ENCODE data around the gene SEC61A1. TPM values are rescaled to one million over a fixed set of nuclear protein-coding genes. Genes with fewer than 3 reads are reported as not detected.

SEC61A1 gene
- total RNA-seq, 4 donors from 2014 or later, result 75.1 to 139 (median 124) TPM

DNA sequence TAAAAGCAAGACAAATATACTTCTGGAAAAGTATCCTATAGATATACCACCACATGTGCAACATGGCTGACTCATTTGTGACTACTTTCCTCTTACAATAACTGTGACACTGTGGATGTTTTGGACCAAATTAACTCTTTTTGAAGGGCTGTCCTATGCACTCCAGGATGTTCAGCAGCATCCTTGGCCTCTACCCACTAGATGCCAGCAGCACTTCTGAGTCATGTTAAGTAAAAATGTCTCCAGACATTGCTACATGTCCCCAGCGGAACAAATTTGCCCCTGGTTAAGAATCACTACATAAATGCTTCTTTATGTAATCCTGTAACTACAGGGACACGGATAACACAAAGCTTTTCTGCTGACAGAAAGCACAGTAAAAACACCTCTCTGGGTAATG, 39.3 kb downstream of the SEC61A1 start:
- TF ChIP-seq POLR2A (IDR thresholded peaks at IDR 0.05), result no peak
- no peak for TF ChIP-seq CTCF (IDR thresholded peaks at IDR 0.05)
- Histone ChIP-seq H3K27me3 (no peaks in the 10 kb centered on the region), H3K4me3 (no peak overlapping the region), H3K4me1 (no peaks in the 10 kb centered on the region), H3K36me3 (no peaks in the 10 kb centered on the region), H3K27ac (no peak overlapping the region), H3K9me3 (no peaks in the 10 kb centered on the region)
- DNase-seq, result no peak

- Histone ChIP-seq H3K4me1 (no peaks in the 10 kb centered on the region), H3K27ac (no peak overlapping the region), H3K4me3 (no peak overlapping the region), H3K27me3 (no peaks in the 10 kb centered on the region), H3K9me3 (no peaks in the 10 kb centered on the region), H3K36me3 (peaks cover 0 to 14% (median 0%) of the 10 kb centered on the region in 3 donors)
- no peak for DNase-seq
- TF ChIP-seq POLR2A (IDR thresholded peaks at IDR 0.05), result no peak
- no peak for TF ChIP-seq CTCF (IDR thresholded peaks at IDR 0.05)
These were observed 42.3 kb downstream of the SEC61A1 start for GRCh38 chr3:128094295-128095151.

GRCh38 chr3:128095222-128095703, 43.0 kb downstream of the SEC61A1 start:
- Histone ChIP-seq H3K4me3 (no peak overlapping the region), H3K36me3 (peaks cover 0 to 15% (median 0%) of the 10 kb centered on the region in 3 donors), H3K4me1 (no peaks in the 10 kb centered on the region), H3K27ac (no peak overlapping the region), H3K27me3 (no peaks in the 10 kb centered on the region), H3K9me3 (no peaks in the 10 kb centered on the region)
- DNase-seq, result peak; percentile 75 to 91 (median 86)
- TF ChIP-seq POLR2A (IDR thresholded peaks at IDR 0.05), result no peak
- TF ChIP-seq CTCF (IDR thresholded peaks at IDR 0.05), result peak; percentile 49 to 86 (median 76)

- no peak overlapping the region for H3K4me3 ChIP-seq
- no peaks in the 10 kb centered on the region for H3K4me1 ChIP-seq
- no peaks in the 10 kb centered on the region for H3K9me3 ChIP-seq
- H3K36me3 ChIP-seq, result peaks cover 0 to 27% (median 0%) of the 10 kb centered on the region in 3 donors
- H3K27ac ChIP-seq, result no peak overlapping the region
- TF ChIP-seq CTCF (IDR thresholded peaks at IDR 0.05) (no peak), POLR2A (IDR thresholded peaks at IDR 0.05) (no peak)
- no peaks in the 10 kb centered on the region for H3K27me3 ChIP-seq
- no peak for DNase-seq
These were observed 46.0 kb downstream of the SEC61A1 start for GRCh38 chr3:128098234-128098633.

DNA sequence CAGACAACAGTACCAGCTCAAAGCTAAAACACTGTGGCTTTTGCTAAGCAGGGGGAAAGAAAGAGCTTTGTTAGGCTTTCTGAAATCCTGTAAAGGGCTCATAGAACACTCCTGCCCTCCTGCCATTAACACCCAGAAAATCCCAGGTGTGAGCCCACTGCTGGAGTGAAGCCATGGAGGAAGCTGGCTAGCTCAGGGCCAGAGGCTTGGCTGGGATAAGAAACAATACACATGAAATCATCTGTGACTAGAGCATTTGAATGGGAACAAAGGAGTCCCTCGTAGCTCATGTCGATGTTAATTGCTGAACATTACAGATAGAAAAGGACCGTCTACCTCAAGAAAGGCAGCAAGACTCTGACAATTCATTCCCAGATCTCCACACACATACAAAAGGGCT, 47.9 kb downstream of the SEC61A1 start:
- TF ChIP-seq POLR2A (IDR thresholded peaks at IDR 0.05), result no peak
- no peak for TF ChIP-seq CTCF (IDR thresholded peaks at IDR 0.05)
- DNase-seq, result no peak
- Histone ChIP-seq H3K4me1 (no peaks in the 10 kb centered on the region), H3K27me3 (no peaks in the 10 kb centered on the region), H3K36me3 (peaks cover 0 to 35% (median 0%) of the 10 kb centered on the region in 3 donors), H3K4me3 (no peak overlapping the region), H3K27ac (no peak overlapping the region), H3K9me3 (no peaks in the 10 kb centered on the region)
